Raji (cell line): ENCODE data around the gene RRAGA.

Source experiments
- POLR2A ChIP-seq: IDR thresholded peaks from 2 replicates; pipeline ENCODE4 v1.6.1; 2011; ENCODE audit warnings: low read depth, low read length, control low read depth; ENCODE audit not compliant: insufficient read depth

RRAGA gene, protein sequence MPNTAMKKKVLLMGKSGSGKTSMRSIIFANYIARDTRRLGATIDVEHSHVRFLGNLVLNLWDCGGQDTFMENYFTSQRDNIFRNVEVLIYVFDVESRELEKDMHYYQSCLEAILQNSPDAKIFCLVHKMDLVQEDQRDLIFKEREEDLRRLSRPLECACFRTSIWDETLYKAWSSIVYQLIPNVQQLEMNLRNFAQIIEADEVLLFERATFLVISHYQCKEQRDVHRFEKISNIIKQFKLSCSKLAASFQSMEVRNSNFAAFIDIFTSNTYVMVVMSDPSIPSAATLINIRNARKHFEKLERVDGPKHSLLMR

DNA sequence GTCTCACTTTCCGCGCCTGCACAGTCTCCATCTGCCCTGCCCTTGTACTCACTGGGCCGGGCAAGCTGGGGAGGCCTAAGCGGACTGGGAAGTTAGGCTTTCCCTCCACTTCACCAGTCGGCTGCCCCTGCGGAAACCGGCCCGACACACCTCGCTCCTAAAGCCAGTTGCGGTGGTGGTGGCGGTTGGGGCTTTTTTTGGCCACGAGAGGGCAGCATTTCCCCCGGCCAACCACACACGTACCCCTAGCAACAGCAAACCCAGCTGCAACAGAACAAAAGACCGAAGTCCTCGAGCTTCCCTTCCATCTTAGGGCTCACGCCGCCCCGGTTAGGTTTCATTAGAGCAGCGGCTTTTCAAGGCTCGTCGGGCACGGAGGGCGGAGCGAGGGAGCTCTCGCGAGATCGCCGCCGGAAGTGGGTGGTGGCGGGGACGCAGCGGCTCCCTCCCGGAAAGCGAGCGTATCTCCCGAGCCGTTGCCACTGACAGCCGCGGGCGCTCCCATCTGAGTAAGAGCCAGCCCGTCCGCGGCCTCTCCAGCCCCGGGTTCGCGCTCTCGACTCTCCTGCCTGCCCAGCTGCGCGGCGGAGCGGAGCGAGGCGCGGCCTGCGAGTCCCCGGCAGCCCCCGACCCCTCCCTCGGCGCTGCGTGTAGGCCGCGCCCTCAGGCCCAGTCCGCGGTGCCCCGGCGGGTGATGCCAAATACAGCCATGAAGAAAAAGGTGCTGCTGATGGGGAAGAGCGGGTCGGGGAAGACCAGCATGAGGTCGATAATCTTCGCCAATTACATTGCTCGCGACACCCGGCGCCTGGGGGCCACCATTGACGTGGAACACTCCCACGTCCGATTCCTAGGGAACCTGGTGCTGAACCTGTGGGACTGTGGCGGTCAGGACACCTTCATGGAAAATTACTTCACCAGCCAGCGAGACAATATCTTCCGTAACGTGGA, at the start of gene RRAGA:
Gene RRAGA (plus strand): TSS at position 462 of the 951 bp plus-strand sequence. CDS start 233 bp downstream, at position 695.
- peak; percentile 81 for TF ChIP-seq POLR2A

DNA sequence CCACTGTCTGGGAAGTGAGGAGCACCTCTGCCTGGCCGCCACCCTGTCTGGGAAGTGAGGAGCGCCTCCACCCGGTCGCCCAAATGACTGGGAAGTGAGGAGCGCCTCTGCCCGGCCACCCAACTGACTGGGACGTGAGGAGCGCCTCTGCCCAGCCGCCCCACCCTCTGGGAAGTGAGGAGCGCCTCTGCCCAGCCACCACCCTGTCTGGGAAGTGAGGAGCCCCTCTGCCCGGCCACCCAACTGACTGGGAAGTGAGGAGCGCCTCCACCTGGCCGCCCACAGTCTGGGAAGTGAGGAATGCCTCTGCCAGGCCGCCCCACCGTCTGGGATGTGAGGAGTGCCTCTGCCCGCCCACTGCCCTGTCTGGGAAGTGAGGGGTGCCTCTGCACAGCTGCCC, 49.1 kb upstream of the RRAGA start:
- no peak for TF ChIP-seq POLR2A

DNA sequence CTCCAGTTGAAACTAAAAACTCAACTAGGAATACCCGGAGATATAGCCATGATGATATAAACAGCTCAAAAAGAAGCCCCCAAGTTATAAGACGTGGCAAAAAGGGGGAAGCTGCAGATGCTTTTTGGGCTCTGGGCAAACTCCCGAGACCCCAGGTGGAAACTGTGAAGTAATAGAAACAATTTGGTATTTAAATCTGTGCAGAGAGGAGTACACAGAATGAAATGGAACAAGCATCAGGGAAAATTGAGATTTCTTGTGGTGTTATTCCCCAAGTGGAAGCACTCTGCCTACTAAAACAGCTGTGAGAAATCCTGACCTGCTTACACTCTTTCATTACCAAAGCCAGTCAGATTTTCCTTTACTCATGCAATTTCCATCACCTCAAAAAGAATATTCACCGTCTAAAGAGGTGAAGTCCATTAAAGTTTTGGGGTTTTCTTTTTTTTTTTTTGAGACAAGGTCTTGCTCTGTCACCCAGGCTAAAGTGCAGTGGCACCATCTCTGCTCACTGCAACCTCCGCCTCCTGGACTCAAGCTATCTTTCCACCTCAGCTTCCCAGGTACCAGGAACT, 39.7 kb upstream of the RRAGA start:
- no peak for TF ChIP-seq POLR2A

DNA sequence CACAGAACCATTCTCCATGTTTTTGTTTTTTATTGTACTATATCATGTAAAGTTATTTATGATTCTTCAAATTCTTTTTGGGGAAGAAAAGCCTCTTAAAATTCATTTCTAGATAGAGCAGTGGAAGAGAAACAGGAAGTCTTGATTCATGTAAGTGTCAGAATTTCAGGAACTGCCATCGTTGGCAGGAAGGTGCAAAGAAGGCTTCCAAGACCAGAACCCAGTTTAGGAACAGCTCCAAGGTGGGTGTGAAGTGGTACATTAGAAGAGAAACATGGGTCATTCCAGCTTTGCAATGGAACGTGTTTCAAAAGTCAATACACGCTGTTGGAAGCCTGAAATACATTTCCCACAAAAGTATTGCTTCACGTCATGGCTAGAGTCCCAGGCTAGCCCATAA, 31.0 kb upstream of the RRAGA start:
- TF ChIP-seq POLR2A: no peak

DNA sequence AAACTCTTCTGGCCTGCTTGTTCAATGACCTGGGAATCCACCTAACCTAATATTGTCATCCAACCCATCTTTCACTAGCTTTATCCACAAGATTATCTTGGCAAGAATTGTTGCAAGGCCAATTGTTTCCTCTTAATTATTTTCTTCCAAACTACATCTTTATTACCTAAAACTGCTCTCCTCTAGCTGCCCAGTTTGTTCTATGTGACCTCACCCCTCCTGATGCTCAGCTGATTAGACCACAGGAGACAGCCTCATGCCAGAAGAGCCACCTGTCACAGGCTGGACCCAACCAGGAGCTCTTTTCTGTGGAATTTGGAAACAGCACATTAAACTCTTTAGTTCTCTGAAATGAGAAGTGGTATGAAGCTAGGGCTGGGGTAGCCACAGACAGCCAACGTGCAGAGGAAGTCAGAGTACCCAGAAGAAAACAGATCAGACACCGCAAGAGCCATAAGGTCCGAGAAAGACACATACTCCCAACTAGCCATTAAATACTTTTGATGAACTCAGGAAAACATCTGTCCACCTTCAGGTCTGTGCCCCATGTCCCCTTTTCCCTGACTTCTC, 28.3 kb upstream of the RRAGA start:
- TF ChIP-seq POLR2A: no peak

DNA sequence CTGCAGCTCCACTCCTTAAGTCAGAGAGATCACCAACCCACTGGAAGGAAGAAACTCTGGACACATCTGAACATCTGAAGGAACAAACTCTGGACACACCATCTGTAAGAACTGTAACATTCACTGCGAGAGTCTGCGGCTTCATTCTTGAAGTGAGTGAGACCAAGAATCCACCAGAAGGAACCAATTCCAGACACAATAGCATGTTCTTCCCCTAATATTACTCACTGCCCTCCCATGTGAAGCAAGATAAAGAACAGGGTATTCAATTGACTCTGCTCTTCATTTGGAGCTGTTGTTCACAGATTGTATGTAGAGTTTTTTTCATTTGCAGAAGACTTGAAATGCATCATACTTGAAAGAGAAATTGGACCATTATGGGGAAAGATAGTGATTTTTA, 27.0 kb upstream of the RRAGA start:
- no peak for TF ChIP-seq POLR2A

DNA sequence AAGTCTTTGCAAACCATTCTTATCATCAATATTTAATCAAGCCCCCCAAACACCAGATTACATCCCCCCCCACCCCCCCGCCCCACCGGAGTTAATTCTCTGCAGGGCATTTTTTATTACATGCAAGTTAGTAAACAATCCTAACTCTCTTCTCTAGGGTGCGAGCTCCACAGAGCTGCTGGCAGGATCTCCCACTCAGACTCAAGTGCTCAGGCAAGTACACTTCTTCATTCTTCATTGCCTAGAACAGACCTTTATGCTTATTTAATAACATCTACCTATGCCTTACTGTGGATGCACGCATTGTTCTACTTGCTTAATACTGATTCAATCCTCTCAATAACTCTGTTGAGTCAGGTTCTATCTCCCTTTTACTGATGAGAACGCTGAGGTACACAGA, 26.1 kb upstream of the RRAGA start:
- no peak for TF ChIP-seq POLR2A

DNA sequence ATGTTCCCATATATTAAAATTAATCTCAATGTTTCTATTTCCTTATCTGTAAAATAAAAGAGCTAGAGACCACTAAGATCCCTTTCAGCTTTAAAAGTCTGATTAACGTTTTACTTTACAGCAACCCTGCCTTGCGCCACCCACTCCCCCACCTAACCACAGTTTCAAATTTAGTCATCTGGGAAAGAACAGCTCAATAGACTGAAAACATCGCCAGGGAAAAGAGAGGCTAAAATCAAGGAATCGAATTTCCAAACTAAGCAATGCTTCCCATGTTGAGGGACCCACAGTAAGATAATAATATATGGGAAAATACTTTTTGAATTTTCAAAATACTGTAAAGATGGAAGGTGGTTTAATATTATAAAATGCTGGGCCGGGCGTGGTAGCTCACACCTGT, 22.9 kb upstream of the RRAGA start:
- TF ChIP-seq POLR2A: no peak

DNA sequence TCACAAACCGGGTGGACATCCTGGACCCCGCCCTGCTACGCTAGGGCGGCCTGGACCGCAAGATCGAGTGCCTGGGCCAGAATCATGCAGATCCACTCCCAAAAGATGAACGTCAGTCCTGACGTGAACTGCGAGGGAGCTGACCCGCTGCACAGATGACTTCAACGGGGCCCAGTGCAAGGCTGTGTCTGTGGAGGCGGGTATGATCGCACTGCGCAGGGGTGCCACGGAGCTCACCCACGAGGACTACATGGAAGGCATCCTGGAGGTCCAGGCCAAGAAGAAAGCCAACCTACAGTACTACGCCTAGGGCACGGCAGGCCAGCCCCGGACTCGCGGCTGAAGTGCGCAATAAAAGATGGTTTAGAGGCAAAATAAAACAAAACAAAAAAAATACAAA, 21.4 kb upstream of the RRAGA start:
- TF ChIP-seq POLR2A: no peak

DNA sequence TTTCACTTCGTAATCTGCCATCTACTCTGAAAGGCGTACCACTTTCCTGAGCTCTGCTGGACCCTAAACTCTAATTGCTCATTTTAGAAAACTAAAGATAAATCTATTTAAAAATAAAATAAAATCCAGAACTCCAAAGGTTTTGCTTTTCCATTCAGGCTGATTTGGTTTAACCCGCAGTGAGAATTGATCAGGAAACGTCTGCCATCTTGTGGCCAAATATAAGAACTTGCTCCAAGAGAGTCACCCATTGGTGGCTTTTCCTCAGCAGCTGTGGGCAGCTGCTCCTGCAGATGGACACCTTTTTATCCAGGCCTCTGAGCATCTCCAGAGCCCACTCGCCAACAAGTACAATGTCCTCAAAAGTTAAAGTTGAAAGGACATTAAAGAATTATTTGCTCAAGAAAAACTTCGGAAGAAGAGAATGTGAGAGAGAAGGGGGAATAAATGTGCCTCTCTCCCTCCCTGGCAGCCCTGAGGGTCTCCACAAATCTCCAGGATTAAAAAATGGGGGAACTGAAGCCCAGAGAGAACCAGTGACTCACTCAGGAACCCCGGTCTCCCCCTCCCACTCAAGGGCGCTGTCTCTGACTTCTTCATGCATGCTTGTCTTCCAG, 20.3 kb upstream of the RRAGA start:
- TF ChIP-seq POLR2A: no peak

DNA sequence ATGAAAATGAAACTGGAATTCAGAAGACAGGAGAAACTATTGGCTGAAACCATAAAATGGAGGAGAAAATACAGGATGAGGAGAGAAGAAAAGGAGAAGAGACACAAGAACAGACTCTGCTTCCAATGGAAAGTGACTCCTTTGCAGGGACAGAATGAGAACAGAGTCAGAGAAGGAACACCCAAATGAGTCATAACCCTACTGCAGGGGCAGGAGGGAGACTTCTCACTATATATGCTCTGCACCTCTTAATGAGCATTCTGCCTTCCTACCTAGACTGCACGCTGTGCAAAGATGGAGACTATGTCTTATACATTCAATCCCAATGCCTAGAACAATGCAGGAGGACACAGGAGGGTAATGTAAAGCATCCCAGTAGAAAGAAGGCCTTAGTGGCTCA, 18.3 kb upstream of the RRAGA start:
- no peak for TF ChIP-seq POLR2A

DNA sequence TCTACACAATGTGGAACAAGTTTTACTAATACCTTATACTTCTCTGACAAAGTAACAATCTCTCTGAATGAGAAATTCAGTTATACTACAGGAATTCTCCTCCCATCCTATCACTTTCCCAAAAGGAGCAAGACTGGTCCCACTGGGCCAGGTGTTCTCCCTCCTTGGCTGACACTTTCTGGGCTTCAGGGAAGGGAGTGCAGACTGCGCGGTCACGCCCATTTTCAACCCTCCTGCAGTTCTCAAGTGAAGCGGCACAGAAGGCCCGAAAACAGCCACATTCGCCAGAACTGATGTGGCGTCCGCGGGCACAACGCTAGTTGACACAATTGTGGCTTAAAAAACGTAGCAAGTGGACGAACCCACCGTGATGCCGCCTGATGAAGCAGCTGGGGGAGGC, 16.8 kb upstream of the RRAGA start:
- no peak for TF ChIP-seq POLR2A

DNA sequence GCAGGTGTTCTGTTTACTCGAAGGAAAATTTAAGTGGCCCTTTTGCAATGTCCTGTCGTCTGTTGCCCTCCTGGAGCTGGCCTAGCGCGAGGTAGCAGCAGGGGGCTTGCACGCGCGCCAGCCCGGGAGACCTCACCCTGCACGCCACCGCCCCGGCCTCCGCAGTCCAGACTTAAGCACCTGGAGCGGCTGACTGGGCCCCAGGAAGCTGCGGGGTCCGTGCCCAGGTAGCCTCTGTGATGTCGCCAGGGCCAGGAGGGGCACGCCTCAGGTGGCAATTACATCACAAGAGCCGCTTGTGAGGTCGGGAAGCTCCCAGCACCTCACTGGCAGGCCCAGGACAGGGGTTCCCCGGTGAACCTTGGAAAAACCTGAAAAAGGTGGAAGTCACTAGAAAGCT, 16.2 kb upstream of the RRAGA start, which contains the start of gene SAXO1:
Gene SAXO1 (minus strand): TSS at position 195 of the 400 bp plus-strand sequence. CDS start 301 bp downstream, outside the sequence.
- no peak for TF ChIP-seq POLR2A

DNA sequence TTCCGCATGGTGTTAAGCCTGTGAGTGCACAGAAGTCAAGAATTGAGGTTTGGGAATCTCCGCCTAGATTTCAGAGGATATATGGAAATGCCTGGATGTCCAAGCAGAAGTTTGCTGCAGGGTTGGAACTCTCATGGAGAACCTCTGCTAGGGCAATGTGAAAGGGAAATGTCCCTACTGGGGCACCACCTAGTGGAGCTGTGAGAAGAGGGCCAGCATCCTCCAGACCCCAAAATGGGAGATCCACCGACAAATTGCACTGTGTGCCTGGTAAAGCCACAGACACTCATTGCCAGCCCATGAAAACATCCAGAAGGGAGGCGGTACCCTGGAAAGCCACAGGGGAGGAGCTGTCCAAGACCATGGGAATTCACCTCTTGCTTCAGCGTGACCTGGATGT, 12.6 kb upstream of the RRAGA start:
- TF ChIP-seq POLR2A: no peak
